ENCODE results near the gene ARHGAP28. TPM values are rescaled to one million over a fixed set of nuclear protein-coding genes. Genes with fewer than 3 reads are reported as not detected.

ARHGAP28 gene
- total and polyA plus RNA-seq, 10 of the 15 experiments (the other 5 are each of a cell fraction or from before 2014, with no cell fraction given), result not detected

DNA sequence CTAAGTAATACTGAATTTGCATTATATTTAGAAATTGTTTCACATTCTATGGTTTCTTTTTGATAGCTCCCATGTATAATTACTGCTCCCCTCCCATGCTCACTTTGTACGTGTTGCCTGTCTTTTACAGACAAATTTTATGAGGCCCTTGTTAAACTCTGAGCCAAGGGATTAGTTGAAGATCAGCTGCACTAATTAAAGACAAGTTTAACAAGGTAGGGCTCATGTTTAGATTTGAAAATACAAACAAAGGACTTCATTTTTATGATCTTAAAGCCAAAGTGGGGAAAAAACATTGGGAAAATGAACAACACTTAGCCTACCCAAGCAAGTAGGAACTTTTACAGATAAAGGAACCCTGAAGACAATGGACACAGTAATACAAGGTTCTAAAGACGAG is 46.2 kb downstream of the ARHGAP28 start:
- intact Hi-C loops (cut with micrococcal nuclease; ENCODE audit: unreplicated experiment), result no loop called here
- DNase-seq (ENCODE audit: low read depth, low spot score) (no peak), FAIRE-seq (no peak), ATAC-seq (no peak)
- no TSS peak for BruUV-seq (replicated peaks)
- no peaks in the 10 kb centered on the region for H3K4me1 ChIP-seq (ENCODE audit: control insufficient read depth, insufficient read depth, low read length)
- no peaks in the 10 kb centered on the region for H3K36me3 ChIP-seq (ENCODE audit: control insufficient read depth in 2 of 2, insufficient read depth in 2 of 2, low read length in 1 of 2)
- H3K4me3 ChIP-seq, result no peak overlapping the region
- no peaks in the 10 kb centered on the region for H3K79me2 ChIP-seq (ENCODE audit: control insufficient read depth, insufficient read depth, low read length)
- WGBS (ENCODE audit: insufficient coverage, insufficient replicate concordance, low lambda C conversion rate, missing lambda C conversion rate), result 5% methylated on average over 2 of the region's 2 CpGs
- ChIA-PET RAD21 (ENCODE audit: unreplicated experiment) (no interaction called here), POLR2A (no interaction called here), CTCF (no interaction called here), SMC1A (ENCODE audit: uncharacterized antibody, unreplicated experiment) (no interaction called here)
- H3K9me3 ChIP-seq (replicated peaks; ENCODE audit: control insufficient read depth, insufficient read depth, low read length), result no peaks in the 10 kb centered on the region
- no peak overlapping the region for H3K9ac ChIP-seq (ENCODE audit: control insufficient read depth, insufficient read depth, low read length)
- no peak overlapping the region for H3K4me2 ChIP-seq (ENCODE audit: control insufficient read depth, insufficient read depth)
- H3K27me3 ChIP-seq (replicated peaks in 1 of 2; ENCODE audit: control insufficient read depth in 2 of 2, insufficient read depth in 2 of 2, low read length in 1 of 2), result no peaks in the 10 kb centered on the region
- no peak overlapping the region for H3K27ac ChIP-seq (ENCODE audit: control insufficient read depth, insufficient read depth)
- no peak overlapping the region for H2AFZ ChIP-seq (ENCODE audit: control insufficient read depth, low read depth, low read length)
- TF ChIP-seq NFYB (IDR thresholded peaks at IDR 0.05; ENCODE audit: insufficient read depth, low read depth, low read length), result no peak
- no peak for TF ChIP-seq HDAC6 (IDR thresholded peaks at IDR 0.05; ENCODE audit: unreplicated experiment)
- TF ChIP-seq, protein P1, sequence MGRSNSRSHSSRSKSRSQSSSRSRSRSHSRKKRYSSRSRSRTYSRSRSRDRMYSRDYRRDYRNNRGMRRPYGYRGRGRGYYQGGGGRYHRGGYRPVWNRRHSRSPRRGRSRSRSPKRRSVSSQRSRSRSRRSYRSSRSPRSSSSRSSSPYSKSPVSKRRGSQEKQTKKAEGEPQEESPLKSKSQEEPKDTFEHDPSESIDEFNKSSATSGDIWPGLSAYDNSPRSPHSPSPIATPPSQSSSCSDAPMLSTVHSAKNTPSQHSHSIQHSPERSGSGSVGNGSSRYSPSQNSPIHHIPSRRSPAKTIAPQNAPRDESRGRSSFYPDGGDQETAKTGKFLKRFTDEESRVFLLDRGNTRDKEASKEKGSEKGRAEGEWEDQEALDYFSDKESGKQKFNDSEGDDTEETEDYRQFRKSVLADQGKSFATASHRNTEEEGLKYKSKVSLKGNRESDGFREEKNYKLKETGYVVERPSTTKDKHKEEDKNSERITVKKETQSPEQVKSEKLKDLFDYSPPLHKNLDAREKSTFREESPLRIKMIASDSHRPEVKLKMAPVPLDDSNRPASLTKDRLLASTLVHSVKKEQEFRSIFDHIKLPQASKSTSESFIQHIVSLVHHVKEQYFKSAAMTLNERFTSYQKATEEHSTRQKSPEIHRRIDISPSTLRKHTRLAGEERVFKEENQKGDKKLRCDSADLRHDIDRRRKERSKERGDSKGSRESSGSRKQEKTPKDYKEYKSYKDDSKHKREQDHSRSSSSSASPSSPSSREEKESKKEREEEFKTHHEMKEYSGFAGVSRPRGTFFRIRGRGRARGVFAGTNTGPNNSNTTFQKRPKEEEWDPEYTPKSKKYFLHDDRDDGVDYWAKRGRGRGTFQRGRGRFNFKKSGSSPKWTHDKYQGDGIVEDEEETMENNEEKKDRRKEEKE (IDR thresholded peaks at IDR 0.05), result no peak
- TF ChIP-seq POLR2AphosphoS2 (IDR thresholded peaks at IDR 0.05; ENCODE audit: low read depth, low read length), result no peak
- TF ChIP-seq RUNX3 (IDR thresholded peaks at IDR 0.05; ENCODE audit: low read length), result no peak
- no peak for TF ChIP-seq IKZF2 (IDR thresholded peaks at IDR 0.05)
- no peak for TF ChIP-seq ATF7 (IDR thresholded peaks at IDR 0.05; ENCODE audit: low read depth)
- TF ChIP-seq POU2F2 (IDR thresholded peaks at IDR 0.05; ENCODE audit: borderline replicate concordance, low read depth, low read length), result no peak
- TF ChIP-seq HDGF (IDR thresholded peaks at IDR 0.05), result no peak
- TF ChIP-seq ZNF24 (IDR thresholded peaks at IDR 0.05), result no peak
- TF ChIP-seq SREBF2 (IDR thresholded peaks at IDR 0.05; ENCODE audit: low read length), result no peak
- no peak for TF ChIP-seq IKZF1 (conservative IDR thresholded peaks at IDR 0.05)
- in situ Hi-C loops (cut with MboI), result no loop called here
- H4K20me1 ChIP-seq (ENCODE audit: control insufficient read depth, insufficient read depth), result no peaks in the 10 kb centered on the region
